NT2/D1 (cell line): ENCODE data around the gene ACSF3.
"Not testable (repeated sequence)": the region's sequence is repeated elsewhere in the genome, so short reads cannot be mapped to it uniquely, and the experiment has no call there.

ENCODE experiments used
- SUZ12 ChIP-seq: IDR thresholded peaks from 2 replicates; pipeline ENCODE4 v1.6.1; 2011; ENCODE audit not compliant: insufficient read length, insufficient read depth; ENCODE audit errors: extremely low read depth
- YY1 ChIP-seq: IDR thresholded peaks from 2 replicates; pipeline ENCODE4 v1.6.1; 2011; ENCODE audit not compliant: insufficient read length, insufficient read depth
- ZNF274 ChIP-seq: IDR thresholded peaks from 2 replicates; pipeline ENCODE4 v1.6.1; 2011; ENCODE audit warnings: mild to moderate bottlenecking, low read depth, low read length

DNA sequence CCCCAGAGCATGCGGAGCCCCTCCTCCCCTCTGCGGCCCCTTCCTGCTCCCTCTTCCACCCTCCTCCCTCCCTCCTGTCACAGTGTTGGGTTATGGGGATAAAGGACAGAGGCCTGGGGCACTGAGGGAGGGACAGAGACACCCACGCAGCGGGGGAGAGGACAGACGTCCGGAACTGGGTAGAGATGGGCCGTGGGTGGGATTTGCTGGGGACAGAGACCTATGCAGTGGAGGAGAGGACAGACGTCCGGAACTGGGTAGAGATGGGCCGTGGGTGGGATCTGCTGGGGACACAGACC lies 72.0 kb downstream of the ACSF3 start:
- TF ChIP-seq YY1, SUZ12, ZNF274: not testable (repeated sequence)
